ENCODE measurements around the gene NXPE4.

NXPE4 gene

GRCh38 chr11:114621950-114622809 lies 26.6 kb upstream of the NXPE4 start:
- in situ Hi-C loops (cut with HindIII; ENCODE audit: low sequenced_read_pairs): no loop called here
- H3K4me3 ChIP-seq (ENCODE audit: low read depth, low read length): no peak overlapping the region
- TF ChIP-seq CTCF (IDR thresholded peaks at IDR 0.05; ENCODE audit: low read depth, low read length): no peak
- DNase-seq (ENCODE audit: low read depth, low spot score): no peak

- H3K4me3 ChIP-seq (ENCODE audit: low read depth, low read length): no peak overlapping the region
- TF ChIP-seq CTCF (IDR thresholded peaks at IDR 0.05; ENCODE audit: low read depth, low read length): no peak
- DNase-seq (ENCODE audit: low read depth, low spot score): no peak
- in situ Hi-C loops (cut with HindIII; ENCODE audit: low sequenced_read_pairs): no loop called here
Observed at GRCh38 chr11:114621072-114621471, 25.5 kb upstream of the NXPE4 start.

GRCh38 chr11:114619659-114620173 lies 24.1 kb upstream of the NXPE4 start:
- no peak for DNase-seq (ENCODE audit: low read depth, low spot score)
- in situ Hi-C loops (cut with HindIII; ENCODE audit: low sequenced_read_pairs): no loop called here
- no peak overlapping the region for H3K4me3 ChIP-seq (ENCODE audit: low read depth, low read length)
- no peak for TF ChIP-seq CTCF (IDR thresholded peaks at IDR 0.05; ENCODE audit: low read depth, low read length)

GRCh38 chr11:114618139-114618538 lies 22.6 kb upstream of the NXPE4 start:
- H3K4me3 ChIP-seq (ENCODE audit: low read depth, low read length): no peak overlapping the region

GRCh38 chr11:114617157-114618124 lies 21.9 kb upstream of the NXPE4 start:
- H3K4me3 ChIP-seq (ENCODE audit: low read depth, low read length): no peak overlapping the region
- in situ Hi-C loops (cut with HindIII; ENCODE audit: low sequenced_read_pairs): no loop called here
- no peak for TF ChIP-seq CTCF (IDR thresholded peaks at IDR 0.05; ENCODE audit: low read depth, low read length)
- DNase-seq (ENCODE audit: low read depth, low spot score): no peak

More at GRCh38 chr11:114618139-114618538, 22.6 kb upstream of the NXPE4 start:
- DNase-seq (ENCODE audit: low read depth, low spot score): no peak
- no peak for TF ChIP-seq CTCF (IDR thresholded peaks at IDR 0.05; ENCODE audit: low read depth, low read length)
- in situ Hi-C loops (cut with HindIII; ENCODE audit: low sequenced_read_pairs): no loop called here

GRCh38 chr11:114616516-114616915 lies 20.9 kb upstream of the NXPE4 start:
- DNase-seq (ENCODE audit: low read depth, low spot score): no peak
- in situ Hi-C loops (cut with HindIII; ENCODE audit: low sequenced_read_pairs): no loop called here
- no peak for TF ChIP-seq CTCF (IDR thresholded peaks at IDR 0.05; ENCODE audit: low read depth, low read length)
- no peak overlapping the region for H3K4me3 ChIP-seq (ENCODE audit: low read depth, low read length)

All from astrocyte of the spinal cord (primary cell).